ENCODE measurements around the gene ZMYND10.

DNA sequence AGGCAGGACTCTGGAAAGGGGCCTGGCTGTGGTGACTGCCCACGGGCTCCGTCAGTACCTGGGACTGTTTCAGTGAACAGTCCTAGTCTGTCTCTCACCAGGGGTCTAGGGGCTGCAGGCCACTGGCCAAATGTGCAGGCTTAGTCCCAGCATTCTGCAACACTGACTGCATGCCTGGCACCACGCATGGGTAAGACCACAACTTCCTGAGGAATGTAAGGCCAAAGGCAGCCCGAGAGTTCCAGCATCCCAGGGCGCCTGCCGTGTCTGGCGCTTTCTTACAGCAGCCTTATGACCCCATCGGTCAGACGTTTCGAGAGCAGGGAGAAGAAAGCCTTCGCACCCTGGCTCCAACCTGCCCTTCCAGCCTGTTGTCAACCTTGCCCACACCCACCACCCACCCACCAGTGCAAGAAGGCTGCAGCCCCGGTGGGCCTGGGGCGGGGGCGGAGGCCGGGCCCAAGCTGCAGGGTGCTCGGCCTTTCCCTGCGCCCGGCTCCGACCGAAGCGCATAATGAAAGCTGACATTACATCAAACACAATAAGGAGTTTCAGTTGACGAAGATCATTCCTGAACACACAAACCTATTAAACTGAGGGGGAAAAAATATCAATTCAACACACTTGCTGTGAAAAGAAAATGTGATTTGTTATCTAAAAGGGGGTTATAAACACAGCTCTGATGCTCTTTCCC is 43.3 kb upstream of the ZMYND10 start:
- TF ChIP-seq, protein P1, sequence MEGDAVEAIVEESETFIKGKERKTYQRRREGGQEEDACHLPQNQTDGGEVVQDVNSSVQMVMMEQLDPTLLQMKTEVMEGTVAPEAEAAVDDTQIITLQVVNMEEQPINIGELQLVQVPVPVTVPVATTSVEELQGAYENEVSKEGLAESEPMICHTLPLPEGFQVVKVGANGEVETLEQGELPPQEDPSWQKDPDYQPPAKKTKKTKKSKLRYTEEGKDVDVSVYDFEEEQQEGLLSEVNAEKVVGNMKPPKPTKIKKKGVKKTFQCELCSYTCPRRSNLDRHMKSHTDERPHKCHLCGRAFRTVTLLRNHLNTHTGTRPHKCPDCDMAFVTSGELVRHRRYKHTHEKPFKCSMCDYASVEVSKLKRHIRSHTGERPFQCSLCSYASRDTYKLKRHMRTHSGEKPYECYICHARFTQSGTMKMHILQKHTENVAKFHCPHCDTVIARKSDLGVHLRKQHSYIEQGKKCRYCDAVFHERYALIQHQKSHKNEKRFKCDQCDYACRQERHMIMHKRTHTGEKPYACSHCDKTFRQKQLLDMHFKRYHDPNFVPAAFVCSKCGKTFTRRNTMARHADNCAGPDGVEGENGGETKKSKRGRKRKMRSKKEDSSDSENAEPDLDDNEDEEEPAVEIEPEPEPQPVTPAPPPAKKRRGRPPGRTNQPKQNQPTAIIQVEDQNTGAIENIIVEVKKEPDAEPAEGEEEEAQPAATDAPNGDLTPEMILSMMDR (IDR thresholded peaks at IDR 0.05; ENCODE audit: extremely low read depth in 1 of 2, insufficient read depth in 1 of 2, low read depth in 1 of 2, low read length in 2 of 2) = peak in 1 of 2 donors; percentile 1
- TF ChIP-seq POLR2A (IDR thresholded peaks at IDR 0.05; ENCODE audit: low read depth, low read length) (no peak), JUN (IDR thresholded peaks at IDR 0.05; ENCODE audit: borderline replicate concordance, insufficient read depth, insufficient read length, low read depth) (no peak), MYC (IDR thresholded peaks at IDR 0.05; ENCODE audit: low read depth, low read length) (no peak), EZH2 (IDR thresholded peaks at IDR 0.05; ENCODE audit: borderline replicate concordance, low read depth, low read length, severe bottlenecking) (no peak), GATA2 (IDR thresholded peaks at IDR 0.05; ENCODE audit: insufficient read depth, insufficient read length, low read depth, low read length) (no peak)
- TF ChIP-seq, protein P2, sequence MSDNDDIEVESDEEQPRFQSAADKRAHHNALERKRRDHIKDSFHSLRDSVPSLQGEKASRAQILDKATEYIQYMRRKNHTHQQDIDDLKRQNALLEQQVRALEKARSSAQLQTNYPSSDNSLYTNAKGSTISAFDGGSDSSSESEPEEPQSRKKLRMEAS (IDR thresholded peaks at IDR 0.05; ENCODE audit: insufficient read depth, insufficient read length) = no peak

All from endothelial cell of umbilical vein (primary cell).